Heart right ventricle (tissue), 16 donors: ENCODE results near the gene UBAP2L. TPM values are rescaled to one million over a fixed set of nuclear protein-coding genes. Genes with fewer than 3 reads are reported as not detected.
A peak's percentile ranks its signal among the peaks of the same experiment; 100 is the strongest.
"Not testable (repeated sequence)": the region's sequence is repeated elsewhere in the genome, so short reads cannot be mapped to it uniquely, and the experiment has no call there.

Source experiments
- ATAC-seq, 8 donors: fragments of 200-7000 bp; cut with Tn5 transposase; one replicate each; pipeline ENCODE4 v1.9.1; 2020; ENCODE audit warnings: mild to moderate bottlenecking in 8 of 8, moderate library complexity in 8 of 8, moderate number of reproducible peaks in 1 of 8
- DNase-seq, 2 donors: peaks; one replicate each; pipeline ENCODE4 v3.0.0-alpha.2; 2020
- H3K27ac ChIP-seq, 10 donors: fragments of 200-600 bp; sonication (generic) in 2 of 10; one replicate each; pipeline versions ENCODE4 v1.5.0 to v1.8.0; 2020 to 2022; ENCODE audit warnings: mild to moderate bottlenecking in 3 of 10
- H3K27me3 ChIP-seq, 7 donors: fragments of 200-600 bp; one replicate each; pipeline ENCODE4 v1.8.0; 2021 to 2022; ENCODE audit warnings: mild to moderate bottlenecking in 2 of 7
- H3K36me3 ChIP-seq, 9 donors: fragments of 200-600 bp; sonication (generic) in 1 of 9; one replicate each; pipeline versions ENCODE4 v1.5.0 to v1.8.0; 2020 to 2022; ENCODE audit warnings: mild to moderate bottlenecking in 2 of 9
- H3K4me1 ChIP-seq, 9 donors: fragments of 200-600 bp; sonication (generic) in 1 of 9; one replicate each; pipeline versions ENCODE4 v1.5.0 to v1.8.0; 2020 to 2022; ENCODE audit warnings: mild to moderate bottlenecking in 4 of 9
- H3K4me3 ChIP-seq, 10 donors: fragments of 200-600 bp; sonication (generic) in 2 of 10; one replicate each; pipeline versions ENCODE4 v1.5.0 to v1.8.0; 2020 to 2022; ENCODE audit warnings: mild to moderate bottlenecking in 7 of 10, moderate library complexity in 2 of 10
- H3K9me3 ChIP-seq, 11 donors: fragments of 200-600 bp in 10 of 11; sonication (generic) in 2 of 11; one replicate each; pipeline versions ENCODE4 v1.5.0 to v1.8.0; 2013 to 2022; ENCODE audit warnings: mild to moderate bottlenecking in 2 of 11, control low read depth in 1 of 11, moderate library complexity in 1 of 11
- CTCF ChIP-seq, 9 donors: fragments of 200-600 bp; sonication (generic) in 2 of 9; IDR thresholded peaks; one replicate each; pipeline versions ENCODE4 v1.5.0 to v1.8.0; 2021 to 2022; ENCODE audit warnings: antibody characterized with exemption in 9 of 9, mild to moderate bottlenecking in 5 of 9, moderate library complexity in 1 of 9
- WGBS, 2 donors: extraction: QIAGEN DNeasy Blood & Tissue Kit; methylation state at CpG; one replicate each; pipeline ENCODE4 v1.1.7; 2013; ENCODE audit warnings: inconsistent platforms in 1 of 2; 5-methylcytosine and 5-hydroxymethylcytosine counted together
- intact Hi-C, 10 donors: fragments of 100-400 bp; cut with DNase I; formaldehyde crosslinking; loops; one replicate each; pipeline versions ENCODE4 v1.11.1 to v1.14.2; 2022
- polyA plus RNA-seq, 2 donors: library from polyadenylated mRNA; stranded (reverse); fragments of 200-250 nt; gene quantifications; one replicate each; pipeline ENCODE4 v1.2.3, GENCODE V29; 2013
- total RNA-seq, 10 donors: library from RNA; stranded (reverse); fragmentation: NEBNext Ultra II Directional in 3 of 10; extraction: Animal tissue kit (Norgen Biotek cat#: 25700) in 3 of 10; gene quantifications; one replicate each; pipeline versions ENCODE4 v1.2.1 to v1.2.4, GENCODE V29; 2021 to 2023
- donor health status: Arrhythmogenic right ventricular cardiomyopathy.
- donor health status: ischemic (EF 13 %, LVEDD 7.1; RV severe dilation, severe dysfunction).
- donor health status: healthy with polysubstance abuse.
- donor health status: DM: no; HTN: yes; CAD: no.
- donor health status: DM: no; HTN: no; CAD: no.
- donor health status: ischemic (EF 25% LVEDD 6.9; RV normal size, moderate dysfunction).
- donor health status: ischemic (EF 25% LVEDD 5.7; RV mildly dilated, moderate dysfunction).
- donor health status: healthy.
- donor health status: DM: yes; HTN: yes; CAD: no.
- donor health status: Ischemic cardiomyopathy.
- donor health status: ischemic (EF 35%, LVEDD 5.7; RV mildly dilated, moderate dysfunction).
- donor health status: nonischemic (EF 11% LVEDD 7.7; RV severe dilation, severe dysfunction).
- donor health status: DM: yes; HTN: yes; CAD: no.
- donor health status: PGD.
- donor health status: ischemic (EF 29% LVEDD 5.4; RV normal size, mild dysfunction).
- donor health status: nonischemic (EF 23%, LVEDD 6.1; RV moderate dilation, normal function).

UBAP2L gene
- total and polyA plus RNA-seq, 12 donors = 55.2 to 135 (median 107) TPM

GRCh38 chr1:154199563-154199879 is 21.2 kb upstream of the UBAP2L start:
- 91 to 97% methylated on average over 3 of the region's 3 CpGs for WGBS, 2 donors
- DNase-seq (no peak), ATAC-seq (peak in 6 of 8 donors; percentile 14 to 29 (median 22))
- no peak overlapping the region for H3K4me3 ChIP-seq
- peaks cover 0 to 8% (median 4%) of the 10 kb centered on the region in 9 donors for H3K4me1 ChIP-seq
- intact Hi-C loops = loop anchor here in 6 of 10 donors (1.0 to 10.0 kb wide), 5 partner anchors 67 to 135 kb away; partner anchors contain the start of gene HAX1 (in 5 of the 6)
- no peak overlapping the region for H3K27ac ChIP-seq
- H3K36me3 ChIP-seq = peaks cover 0 to 3% (median 0%) of the 10 kb centered on the region in 9 donors
- no peaks in the 10 kb centered on the region for H3K9me3 ChIP-seq
- no peaks in the 10 kb centered on the region for H3K27me3 ChIP-seq
- TF ChIP-seq CTCF (IDR thresholded peaks at IDR 0.05) = no peak

DNA sequence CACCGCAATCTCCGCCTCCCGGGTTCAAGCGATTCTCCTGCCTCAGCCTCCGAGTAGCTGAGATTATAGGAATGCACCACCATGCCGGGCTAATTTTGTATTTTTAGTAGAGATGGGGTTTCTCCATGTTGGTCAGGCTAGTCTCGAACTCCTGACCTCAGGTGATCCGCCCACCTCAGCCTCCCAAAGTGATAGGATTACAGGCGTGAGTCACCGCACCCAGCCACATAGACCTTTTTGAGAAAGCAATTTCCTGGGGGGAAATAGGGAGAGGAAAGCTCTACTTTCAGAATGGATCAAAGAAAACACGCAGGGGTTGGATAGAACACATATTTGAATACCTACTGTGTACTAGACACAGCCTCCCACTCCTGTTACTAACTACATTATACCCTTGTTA is 15.0 kb upstream of the UBAP2L start:
- H3K27ac ChIP-seq, H3K4me3 ChIP-seq, ATAC-seq, DNase-seq, H3K9me3 ChIP-seq, H3K4me1 ChIP-seq, H3K27me3 ChIP-seq: not testable (repeated sequence)
- 94 to 95% methylated on average over 11 of the region's 11 CpGs for WGBS, 2 donors
- intact Hi-C loops = loop anchor here in 2 of 10 donors (10.0 kb wide), 1 partner anchor 59 kb away; no protein-coding TSS in a partner anchor
- H3K36me3 ChIP-seq = peaks cover 0 to 65% (median 51%) of the 10 kb centered on the region in 9 donors

DNA sequence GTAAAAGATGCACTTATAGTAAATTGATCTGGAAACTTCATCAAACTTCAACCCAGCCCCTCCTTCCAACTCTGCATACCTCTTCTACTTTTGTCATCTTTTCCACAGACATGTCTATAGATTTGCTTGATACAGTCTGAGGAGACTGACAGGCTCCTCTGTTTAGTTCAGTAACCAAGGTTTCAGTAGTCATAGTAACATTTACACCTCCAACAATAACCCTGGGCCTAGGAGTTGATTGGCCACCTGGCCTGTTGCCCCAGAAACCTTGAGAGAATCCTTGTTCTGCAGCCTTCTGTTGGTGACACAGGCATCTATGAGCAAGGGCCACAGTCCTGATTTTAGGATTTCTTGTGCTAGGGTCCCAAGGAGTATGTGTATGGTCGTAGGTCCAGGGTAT is 14.6 kb upstream of the UBAP2L start, which contains the start of gene CFAP141:
Gene CFAP141 (minus strand): TSS at position 138 of the 400 bp plus-strand sequence. CDS start 26 bp downstream, at position 112.
- Histone ChIP-seq H3K4me1 (no peaks in the 10 kb centered on the region), H3K36me3 (peaks cover 0 to 69% (median 54%) of the 10 kb centered on the region in 9 donors), H3K4me3 (no peak within 1 kb of the TSS), H3K9me3 (no peaks in the 10 kb centered on the region), H3K27ac (no peak within 1 kb of the TSS), H3K27me3 (no peaks in the 10 kb centered on the region)
- WGBS, 2 donors = 76 to 91% methylated on average over 1 of the region's 1 CpG
- peak in 1 of 8 donors; percentile 17 for ATAC-seq
- no peak for TF ChIP-seq CTCF (IDR thresholded peaks at IDR 0.05)
- intact Hi-C loops = loop anchor here in 2 of 10 donors (10.0 kb wide), 1 partner anchor 59 kb away; no protein-coding TSS in a partner anchor
- DNase-seq = no peak

DNA sequence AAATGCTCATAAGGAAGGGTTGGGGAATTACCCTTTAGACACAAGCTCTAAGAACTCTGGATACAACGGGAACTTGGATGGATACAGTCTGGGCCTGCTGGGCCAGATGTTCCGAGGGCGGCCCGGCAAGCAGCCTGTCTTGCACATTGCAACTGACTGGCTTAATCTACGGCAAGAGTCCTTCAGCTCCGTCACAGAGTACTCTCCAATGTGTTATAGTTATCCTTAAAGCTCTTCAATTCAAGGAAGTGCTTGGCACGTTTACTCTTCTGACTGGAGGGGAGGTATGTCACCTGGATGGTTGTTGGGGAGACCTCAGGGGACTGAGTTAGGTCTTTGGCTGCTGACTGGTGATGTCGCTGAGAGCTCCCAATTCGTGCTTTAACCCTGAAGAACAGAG is 13.5 kb upstream of the UBAP2L start:
- peaks cover 0 to 5% (median 0%) of the 10 kb centered on the region in 9 donors for H3K4me1 ChIP-seq
- H3K27me3 ChIP-seq = no peaks in the 10 kb centered on the region
- ATAC-seq (no peak), DNase-seq (no peak)
- H3K4me3 ChIP-seq = no peak overlapping the region
- peaks cover 3 to 80% (median 65%) of the 10 kb centered on the region in 9 donors for H3K36me3 ChIP-seq
- no peak for TF ChIP-seq CTCF (IDR thresholded peaks at IDR 0.05)
- H3K27ac ChIP-seq = no peak overlapping the region
- intact Hi-C loops = loop anchor here in 2 of 10 donors (10.0 kb wide), 1 partner anchor 58 kb away; no protein-coding TSS in a partner anchor
- WGBS, 2 donors = 82 to 85% methylated on average over 9 of the region's 9 CpGs
- no peaks in the 10 kb centered on the region for H3K9me3 ChIP-seq
